Parathyroid adenoma (tissue), 2 donors: ENCODE measurements around the gene CLMP.

Experiments
- H2AFZ ChIP-seq: fragments of 300-600 bp; sonication (generic); one replicate; pipeline ENCODE4 v1.7.0; 2017; ENCODE audit warnings: antibody characterized with exemption, mild to moderate bottlenecking
- H3K27ac ChIP-seq: fragments of 300-600 bp; sonication (generic); one replicate; pipeline ENCODE4 v1.7.0; 2017
- H3K27me3 ChIP-seq: fragments of 300-600 bp; sonication (generic); one replicate; pipeline ENCODE4 v1.7.0; 2017; ENCODE audit warnings: low read length; ENCODE audit not compliant: control insufficient read depth, insufficient read depth
- H3K36me3 ChIP-seq: fragments of 300-600 bp; sonication (generic); one replicate; pipeline ENCODE4 v1.7.0; 2017; ENCODE audit warnings: low read length; ENCODE audit not compliant: control insufficient read depth, insufficient read depth
- H3K4me1 ChIP-seq: fragments of 300-600 bp; sonication (generic); one replicate; pipeline ENCODE4 v1.7.0; 2017; ENCODE audit warnings: control low read depth
- H3K4me2 ChIP-seq: fragments of 300-600 bp; sonication (generic); one replicate; pipeline ENCODE4 v1.7.0; 2017; ENCODE audit warnings: low read length
- H3K4me3 ChIP-seq: fragments of 300-600 bp; sonication (generic); one replicate; pipeline ENCODE4 v1.7.0; 2017; ENCODE audit warnings: low read depth, low read length
- H3K79me2 ChIP-seq: fragments of 300-600 bp; sonication (generic); one replicate; pipeline ENCODE4 v1.7.0; 2017; ENCODE audit warnings: control low read depth
- H3K9ac ChIP-seq: fragments of 300-600 bp; sonication (generic); one replicate; pipeline ENCODE4 v1.7.0; 2017; ENCODE audit warnings: mild to moderate bottlenecking
- H3K9me3 ChIP-seq: fragments of 300-600 bp; sonication (generic); one replicate; pipeline ENCODE4 v1.7.0; 2017; ENCODE audit warnings: low read length; ENCODE audit not compliant: control insufficient read depth
- TF ChIP-seq, protein P1 (sequence below): fragments of 300-600 bp; sonication (generic); IDR thresholded peaks from one replicate; pipeline ENCODE4 v1.7.0; 2017; ENCODE audit warnings: antibody characterized with exemption, mild to moderate bottlenecking
- donor health status: primary hyperparathyroidism.

The CLMP gene

DNA sequence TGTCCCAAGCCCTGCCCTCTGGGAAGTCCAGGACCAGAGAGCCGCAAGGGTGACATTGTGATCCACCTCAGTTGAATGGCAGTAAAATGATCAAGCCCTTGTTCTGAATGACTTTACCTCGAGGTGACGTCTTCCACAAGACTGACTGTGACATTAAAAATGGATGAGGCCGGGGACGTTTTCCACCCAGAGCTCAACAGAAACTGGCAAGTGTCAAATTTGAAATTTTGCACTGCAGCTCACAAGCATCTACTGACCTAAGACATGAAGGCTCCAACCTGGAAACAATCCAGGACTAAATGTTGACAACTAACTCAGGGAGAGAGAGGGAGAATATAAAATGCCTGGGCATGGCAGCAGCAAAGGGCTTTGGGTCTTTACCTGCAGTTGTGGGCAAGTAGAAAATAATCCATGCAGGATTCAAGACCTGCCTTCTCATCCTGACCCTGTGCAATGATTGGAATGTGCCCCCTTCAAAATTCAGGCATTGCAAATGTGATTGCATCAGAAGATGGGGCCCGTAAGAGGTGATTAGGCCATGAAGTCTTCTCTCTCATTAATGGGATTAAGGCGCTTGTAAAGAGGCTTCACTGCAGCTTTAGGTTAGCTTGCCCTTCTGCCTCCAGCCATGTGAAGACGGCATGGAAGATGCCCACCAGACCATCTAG, 33.6 kb upstream of the CLMP start:
- H3K27ac ChIP-seq = no peak overlapping the region
- TF ChIP-seq, protein P1, sequence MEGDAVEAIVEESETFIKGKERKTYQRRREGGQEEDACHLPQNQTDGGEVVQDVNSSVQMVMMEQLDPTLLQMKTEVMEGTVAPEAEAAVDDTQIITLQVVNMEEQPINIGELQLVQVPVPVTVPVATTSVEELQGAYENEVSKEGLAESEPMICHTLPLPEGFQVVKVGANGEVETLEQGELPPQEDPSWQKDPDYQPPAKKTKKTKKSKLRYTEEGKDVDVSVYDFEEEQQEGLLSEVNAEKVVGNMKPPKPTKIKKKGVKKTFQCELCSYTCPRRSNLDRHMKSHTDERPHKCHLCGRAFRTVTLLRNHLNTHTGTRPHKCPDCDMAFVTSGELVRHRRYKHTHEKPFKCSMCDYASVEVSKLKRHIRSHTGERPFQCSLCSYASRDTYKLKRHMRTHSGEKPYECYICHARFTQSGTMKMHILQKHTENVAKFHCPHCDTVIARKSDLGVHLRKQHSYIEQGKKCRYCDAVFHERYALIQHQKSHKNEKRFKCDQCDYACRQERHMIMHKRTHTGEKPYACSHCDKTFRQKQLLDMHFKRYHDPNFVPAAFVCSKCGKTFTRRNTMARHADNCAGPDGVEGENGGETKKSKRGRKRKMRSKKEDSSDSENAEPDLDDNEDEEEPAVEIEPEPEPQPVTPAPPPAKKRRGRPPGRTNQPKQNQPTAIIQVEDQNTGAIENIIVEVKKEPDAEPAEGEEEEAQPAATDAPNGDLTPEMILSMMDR = no peak
- H3K9me3 ChIP-seq = no peaks in the 10 kb centered on the region
- no peak overlapping the region for H3K4me3 ChIP-seq
- no peak overlapping the region for H3K4me2 ChIP-seq
- no peak overlapping the region for H2AFZ ChIP-seq
- no peak overlapping the region for H3K9ac ChIP-seq
- H3K79me2 ChIP-seq = no peaks in the 10 kb centered on the region
- H3K36me3 ChIP-seq = no peaks in the 10 kb centered on the region
- H3K27me3 ChIP-seq = no peaks in the 10 kb centered on the region
- no peaks in the 10 kb centered on the region for H3K4me1 ChIP-seq

DNA sequence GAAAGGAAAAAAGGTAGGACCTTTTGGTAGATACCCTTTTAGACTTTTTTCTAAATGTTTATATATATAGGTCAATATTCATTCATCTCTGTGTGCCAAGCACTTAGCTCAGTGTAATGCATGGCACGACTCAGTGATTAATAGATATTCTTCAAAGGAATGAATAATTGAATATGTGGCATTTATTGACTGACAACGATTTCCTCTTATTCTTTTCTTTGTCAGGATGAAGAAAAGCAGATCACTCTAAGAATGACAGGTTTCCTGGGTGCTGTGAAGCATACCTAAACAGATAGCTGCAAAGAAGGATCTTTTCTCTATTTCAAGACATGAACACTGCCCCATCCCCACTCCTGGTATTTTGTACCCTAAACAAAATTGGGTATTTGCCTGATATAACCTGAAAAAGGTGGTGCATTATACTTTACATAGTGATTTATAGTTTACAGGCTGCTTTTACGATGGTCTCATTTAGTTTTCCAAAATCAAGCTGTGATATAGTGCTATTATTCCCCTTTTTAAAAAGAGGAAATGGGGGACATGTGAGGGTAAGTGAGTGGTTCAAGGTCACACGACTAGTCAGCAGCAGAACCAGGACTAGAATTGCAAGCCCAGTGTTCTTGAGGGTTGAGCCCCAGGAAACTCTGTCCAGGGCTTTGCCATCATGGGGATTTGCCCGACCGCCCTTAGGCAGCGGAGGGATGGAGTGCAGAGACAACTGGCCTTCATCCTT, 32.9 kb upstream of the CLMP start:
- Histone ChIP-seq H3K4me3 (no peak overlapping the region), H3K27ac (no peak overlapping the region), H3K79me2 (no peaks in the 10 kb centered on the region), H2AFZ (no peak overlapping the region), H3K9me3 (no peaks in the 10 kb centered on the region), H3K36me3 (no peaks in the 10 kb centered on the region), H3K27me3 (no peaks in the 10 kb centered on the region), H3K4me1 (no peaks in the 10 kb centered on the region), H3K9ac (no peak overlapping the region), H3K4me2 (no peak overlapping the region)
- TF ChIP-seq, protein P1 = no peak

DNA sequence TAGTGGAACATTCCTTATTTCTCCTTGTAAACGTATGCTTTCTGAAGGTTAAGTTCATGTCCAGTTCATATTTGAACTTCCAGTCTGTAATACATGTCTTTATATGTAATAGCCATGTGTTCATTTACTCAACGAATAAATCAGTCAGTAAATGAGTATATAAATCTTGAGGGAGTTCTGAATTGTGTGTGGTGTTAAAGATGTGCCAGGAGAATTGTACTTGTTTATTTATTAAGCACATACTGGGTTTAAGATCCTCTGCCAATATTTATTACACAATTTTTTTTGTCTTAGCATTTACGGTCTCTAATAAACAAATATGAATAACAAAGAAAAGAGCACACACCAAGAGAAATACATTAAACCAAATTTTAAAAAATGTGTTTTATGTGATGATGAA, 26.5 kb upstream of the CLMP start:
- H3K36me3 ChIP-seq = no peaks in the 10 kb centered on the region
- H3K27me3 ChIP-seq = no peaks in the 10 kb centered on the region
- no peak overlapping the region for H2AFZ ChIP-seq
- TF ChIP-seq, protein P1 = no peak
- no peaks in the 10 kb centered on the region for H3K79me2 ChIP-seq
- no peak overlapping the region for H3K4me2 ChIP-seq
- no peak overlapping the region for H3K4me3 ChIP-seq
- no peaks in the 10 kb centered on the region for H3K4me1 ChIP-seq
- no peak overlapping the region for H3K27ac ChIP-seq
- H3K9me3 ChIP-seq = no peaks in the 10 kb centered on the region
- no peak overlapping the region for H3K9ac ChIP-seq

DNA sequence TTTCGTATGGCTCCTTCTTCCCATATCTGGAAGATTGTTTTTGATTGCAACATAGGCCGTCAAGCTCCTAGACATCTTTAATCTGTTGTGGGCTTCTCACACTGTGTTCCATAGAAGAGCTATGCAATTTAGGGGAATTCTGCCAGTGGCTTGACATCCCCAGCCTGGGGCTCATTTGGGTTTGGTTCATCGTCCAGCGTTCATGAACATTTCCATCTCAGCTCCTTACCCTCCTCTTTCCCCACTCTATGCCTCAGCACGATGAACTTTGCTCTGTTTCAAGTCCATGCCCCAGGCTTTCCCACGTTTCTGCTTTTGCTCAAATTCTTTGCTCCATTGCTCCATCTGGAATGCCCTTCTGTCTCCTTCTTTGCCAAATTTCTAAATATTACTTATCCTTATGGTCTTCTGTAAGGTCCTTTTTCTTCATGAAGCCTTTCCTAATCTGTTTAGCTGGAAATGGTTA, 26.1 kb upstream of the CLMP start:
- H3K27me3 ChIP-seq = no peaks in the 10 kb centered on the region
- no peak overlapping the region for H2AFZ ChIP-seq
- no peaks in the 10 kb centered on the region for H3K36me3 ChIP-seq
- H3K4me2 ChIP-seq = no peak overlapping the region
- H3K79me2 ChIP-seq = no peaks in the 10 kb centered on the region
- H3K9me3 ChIP-seq = no peaks in the 10 kb centered on the region
- no peak overlapping the region for H3K27ac ChIP-seq
- H3K4me3 ChIP-seq = no peak overlapping the region
- TF ChIP-seq, protein P1 = no peak
- H3K9ac ChIP-seq = no peak overlapping the region
- no peaks in the 10 kb centered on the region for H3K4me1 ChIP-seq
